K562 (cell line): ENCODE data around the gene NPB. TPM values are rescaled to one million over a fixed set of nuclear protein-coding genes. Genes with fewer than 3 reads are reported as not detected.
A peak's percentile ranks its signal among the peaks of the same experiment; 100 is the strongest.

Source experiments
- ARID2 ChIP-seq: fragments of 450-650 bp; IDR thresholded peaks from 2 replicates; pipeline ENCODE4 v1.6.1; 2017; ENCODE audit warnings: antibody characterized with exemption, mild to moderate bottlenecking
- ETV5 ChIP-seq: sonication (generic); formaldehyde crosslinking; IDR thresholded peaks from 2 replicates; pipeline ENCODE4 v1.4.0; 2020; ENCODE audit warnings: low read depth, mild to moderate bottlenecking, missing genetic modification reagents
- FOXP1 ChIP-seq: sonication (generic); formaldehyde crosslinking; IDR thresholded peaks from 2 replicates; pipeline ENCODE4 v1.8.0; 2022; ENCODE audit warnings: mild to moderate bottlenecking, missing genetic modification reagents
- HCFC1 ChIP-seq: IDR thresholded peaks from 2 replicates; pipeline ENCODE4 v1.6.1; 2012; ENCODE audit warnings: low read depth, low read length, improper control_type of control experiment
- HNRNPUL1 ChIP-seq: fragments of 200-400 bp; formaldehyde crosslinking; IDR thresholded peaks from 2 replicates; pipeline ENCODE4 v1.6.1; 2017; ENCODE audit warnings: low read length
- PPARD ChIP-seq: fragments of 250-450 bp; sonication (Bioruptor Pico); IDR thresholded peaks from 2 replicates; pipeline ENCODE4 v1.8.0; 2022; ENCODE audit warnings: inconsistent platforms, mild to moderate bottlenecking, moderate library complexity
- PURB ChIP-seq: sonication (generic); formaldehyde crosslinking; IDR thresholded peaks from 2 replicates; pipeline ENCODE4 v1.9.0; 2021; ENCODE audit warnings: low read depth, mild to moderate bottlenecking, missing genetic modification reagents
- ZFP1 ChIP-seq: fragments of 450-650 bp; formaldehyde crosslinking; IDR thresholded peaks from 2 replicates; pipeline ENCODE4 v1.4.0; 2020; ENCODE audit warnings: mild to moderate bottlenecking, mixed read lengths
- ZNF668 ChIP-seq: fragments of 250-450 bp; sonication (Bioruptor Pico); IDR thresholded peaks from 2 replicates; pipeline ENCODE4 v1.8.0; 2022; ENCODE audit warnings: mild to moderate bottlenecking, inconsistent platforms
- polyA plus RNA-seq, 8 experiments: library from polyadenylated mRNA; depleted of rRNA in 4 of 8; stranded (reverse) in 5 of 8; unstranded in 3 of 8; fragments of >200 nt; fragmentation: Nextera tagmentation in 2 of 8; fragmentation: Illumina TruSeq in 1 of 8; extraction: Ambion mirVana in 2 of 8; extraction: Trizol in 1 of 8; gene quantifications; 2 replicates each; pipeline versions ENCODE4 v1.2.1 to v1.2.3, GENCODE V29; 2011 to 2014; ENCODE audit warnings: inconsistent platforms in 1 of 8, missing spikeins in 1 of 8
- total RNA-seq, 7 experiments: library from RNA; depleted of rRNA in 6 of 7; stranded (reverse); fragments of >200 nt in 6 of 7; fragmentation: Illumina TruSeq in 2 of 7; extraction: Trizol in 2 of 7; gene quantifications; 2 replicates each; pipeline versions ENCODE4 v1.2.1 to v1.2.3, GENCODE V29; 2011 to 2021; ENCODE audit warnings: low replicate concordance in 1 of 7
- TF ChIP-seq, protein P1 (sequence below): fragments of 450-650 bp; IDR thresholded peaks from 2 replicates; pipeline ENCODE4 v1.7.1; 2018; ENCODE audit warnings: mild to moderate bottlenecking, low read depth; ENCODE audit not compliant: partially characterized antibody
- TF ChIP-seq, protein P2 (sequence below), 2 experiments: IDR thresholded peaks; 2 replicates each; pipeline ENCODE4 v1.6.1; 2012; ENCODE audit warnings: improper control_type of control experiment in 2 of 2, low read depth in 2 of 2, low read length in 2 of 2, borderline replicate concordance in 1 of 2
- TF ChIP-seq, protein P3 (sequence below): sonication (generic); formaldehyde crosslinking; IDR thresholded peaks from 2 replicates; pipeline ENCODE4 v1.8.0; 2022; ENCODE audit warnings: mild to moderate bottlenecking, low read depth, missing genetic modification reagents
- TF ChIP-seq, protein P4 (sequence below): fragments of 200-800 bp; sonication (Bioruptor generic); IDR thresholded peaks from 2 replicates; pipeline ENCODE4 v1.6.1; 2016; ENCODE audit warnings: missing genetic modification characterization, missing compliant biosample characterization

Gene NPB
- total and polyA plus RNA-seq, 9 of the 15 experiments (the other 6 are each of a cell fraction or from before 2014, with no cell fraction given): 0.03 to 0.61 (median 0.14) TPM; not detected in 2

DNA sequence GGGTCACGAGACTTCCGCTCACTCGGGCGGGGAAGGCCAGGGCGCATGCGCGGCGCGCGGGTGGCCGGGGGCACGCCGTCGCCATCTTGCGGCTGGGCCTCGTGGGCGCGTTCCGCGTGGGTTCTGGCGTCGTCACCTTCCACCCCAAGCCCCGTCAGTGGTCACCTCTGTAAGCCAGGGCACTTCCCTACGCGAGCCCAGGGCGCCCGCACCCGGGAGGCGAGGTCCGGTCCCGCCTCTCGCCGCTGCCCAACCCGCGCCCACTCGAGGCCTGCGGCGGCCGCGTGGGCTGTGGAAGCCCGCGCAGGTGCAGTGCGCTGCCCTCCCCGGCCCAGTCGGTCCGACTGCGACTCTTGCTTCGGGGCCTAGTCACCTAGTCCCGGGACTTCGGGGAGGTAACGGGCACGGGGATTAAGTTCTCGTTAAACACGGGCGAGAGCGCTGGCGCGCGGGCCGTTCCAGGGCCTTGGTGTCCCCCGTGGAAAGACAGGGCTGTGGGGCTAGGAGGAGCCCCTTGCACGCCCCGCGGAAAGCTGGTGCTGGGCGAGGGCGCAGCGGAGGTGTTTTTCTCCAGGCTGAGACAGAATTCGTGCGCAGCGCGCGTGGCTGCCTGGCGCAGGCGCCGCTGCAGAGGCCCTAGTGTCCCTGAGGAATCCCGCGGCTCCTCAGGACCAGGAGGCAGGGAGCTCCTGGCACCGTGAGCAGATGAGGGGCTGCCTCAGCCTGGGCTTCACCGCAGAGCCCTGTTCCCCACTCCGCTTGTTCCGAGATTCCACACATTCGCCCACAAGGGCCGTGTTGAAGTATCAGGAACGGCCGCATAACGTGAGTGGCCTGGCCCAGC is 30.4 kb upstream of the NPB start (continued):
- TF ChIP-seq, protein P1, sequence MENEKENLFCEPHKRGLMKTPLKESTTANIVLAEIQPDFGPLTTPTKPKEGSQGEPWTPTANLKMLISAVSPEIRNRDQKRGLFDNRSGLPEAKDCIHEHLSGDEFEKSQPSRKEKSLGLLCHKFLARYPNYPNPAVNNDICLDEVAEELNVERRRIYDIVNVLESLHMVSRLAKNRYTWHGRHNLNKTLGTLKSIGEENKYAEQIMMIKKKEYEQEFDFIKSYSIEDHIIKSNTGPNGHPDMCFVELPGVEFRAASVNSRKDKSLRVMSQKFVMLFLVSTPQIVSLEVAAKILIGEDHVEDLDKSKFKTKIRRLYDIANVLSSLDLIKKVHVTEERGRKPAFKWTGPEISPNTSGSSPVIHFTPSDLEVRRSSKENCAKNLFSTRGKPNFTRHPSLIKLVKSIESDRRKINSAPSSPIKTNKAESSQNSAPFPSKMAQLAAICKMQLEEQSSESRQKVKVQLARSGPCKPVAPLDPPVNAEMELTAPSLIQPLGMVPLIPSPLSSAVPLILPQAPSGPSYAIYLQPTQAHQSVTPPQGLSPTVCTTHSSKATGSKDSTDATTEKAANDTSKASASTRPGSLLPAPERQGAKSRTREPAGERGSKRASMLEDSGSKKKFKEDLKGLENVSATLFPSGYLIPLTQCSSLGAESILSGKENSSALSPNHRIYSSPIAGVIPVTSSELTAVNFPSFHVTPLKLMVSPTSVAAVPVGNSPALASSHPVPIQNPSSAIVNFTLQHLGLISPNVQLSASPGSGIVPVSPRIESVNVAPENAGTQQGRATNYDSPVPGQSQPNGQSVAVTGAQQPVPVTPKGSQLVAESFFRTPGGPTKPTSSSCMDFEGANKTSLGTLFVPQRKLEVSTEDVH: peak; percentile 40
- TF ChIP-seq, protein P2, sequence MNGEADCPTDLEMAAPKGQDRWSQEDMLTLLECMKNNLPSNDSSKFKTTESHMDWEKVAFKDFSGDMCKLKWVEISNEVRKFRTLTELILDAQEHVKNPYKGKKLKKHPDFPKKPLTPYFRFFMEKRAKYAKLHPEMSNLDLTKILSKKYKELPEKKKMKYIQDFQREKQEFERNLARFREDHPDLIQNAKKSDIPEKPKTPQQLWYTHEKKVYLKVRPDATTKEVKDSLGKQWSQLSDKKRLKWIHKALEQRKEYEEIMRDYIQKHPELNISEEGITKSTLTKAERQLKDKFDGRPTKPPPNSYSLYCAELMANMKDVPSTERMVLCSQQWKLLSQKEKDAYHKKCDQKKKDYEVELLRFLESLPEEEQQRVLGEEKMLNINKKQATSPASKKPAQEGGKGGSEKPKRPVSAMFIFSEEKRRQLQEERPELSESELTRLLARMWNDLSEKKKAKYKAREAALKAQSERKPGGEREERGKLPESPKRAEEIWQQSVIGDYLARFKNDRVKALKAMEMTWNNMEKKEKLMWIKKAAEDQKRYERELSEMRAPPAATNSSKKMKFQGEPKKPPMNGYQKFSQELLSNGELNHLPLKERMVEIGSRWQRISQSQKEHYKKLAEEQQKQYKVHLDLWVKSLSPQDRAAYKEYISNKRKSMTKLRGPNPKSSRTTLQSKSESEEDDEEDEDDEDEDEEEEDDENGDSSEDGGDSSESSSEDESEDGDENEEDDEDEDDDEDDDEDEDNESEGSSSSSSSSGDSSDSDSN (IDR thresholded peaks at IDR 0.05; ENCODE audit: borderline replicate concordance in 1 of 2, low read depth in 2 of 2, low read length in 2 of 2): 0 out of 4 replicates have a peak, but pooled peaks have one; percentile 16 to 20
- TF ChIP-seq ARID2: no peak
- TF ChIP-seq, protein P3, sequence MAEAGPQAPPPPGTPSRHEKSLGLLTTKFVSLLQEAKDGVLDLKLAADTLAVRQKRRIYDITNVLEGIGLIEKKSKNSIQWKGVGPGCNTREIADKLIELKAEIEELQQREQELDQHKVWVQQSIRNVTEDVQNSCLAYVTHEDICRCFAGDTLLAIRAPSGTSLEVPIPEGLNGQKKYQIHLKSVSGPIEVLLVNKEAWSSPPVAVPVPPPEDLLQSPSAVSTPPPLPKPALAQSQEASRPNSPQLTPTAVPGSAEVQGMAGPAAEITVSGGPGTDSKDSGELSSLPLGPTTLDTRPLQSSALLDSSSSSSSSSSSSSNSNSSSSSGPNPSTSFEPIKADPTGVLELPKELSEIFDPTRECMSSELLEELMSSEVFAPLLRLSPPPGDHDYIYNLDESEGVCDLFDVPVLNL (CRISPR knock-in tag): 0 out of 2 replicates have a peak, but pooled peaks have one; percentile 81
- peak; percentile 99 for TF ChIP-seq ETV5 (CRISPR knock-in tag)
- peak; percentile 95 for TF ChIP-seq FOXP1 (CRISPR knock-in tag)
- TF ChIP-seq PURB: no peak
- peak; percentile 68 for TF ChIP-seq HCFC1
- TF ChIP-seq HNRNPUL1: no peak
- no peak for TF ChIP-seq PPARD (CRISPR knock-in tag)
- no peak for TF ChIP-seq ZFP1 (CRISPR knock-in tag)
- TF ChIP-seq, protein P4, sequence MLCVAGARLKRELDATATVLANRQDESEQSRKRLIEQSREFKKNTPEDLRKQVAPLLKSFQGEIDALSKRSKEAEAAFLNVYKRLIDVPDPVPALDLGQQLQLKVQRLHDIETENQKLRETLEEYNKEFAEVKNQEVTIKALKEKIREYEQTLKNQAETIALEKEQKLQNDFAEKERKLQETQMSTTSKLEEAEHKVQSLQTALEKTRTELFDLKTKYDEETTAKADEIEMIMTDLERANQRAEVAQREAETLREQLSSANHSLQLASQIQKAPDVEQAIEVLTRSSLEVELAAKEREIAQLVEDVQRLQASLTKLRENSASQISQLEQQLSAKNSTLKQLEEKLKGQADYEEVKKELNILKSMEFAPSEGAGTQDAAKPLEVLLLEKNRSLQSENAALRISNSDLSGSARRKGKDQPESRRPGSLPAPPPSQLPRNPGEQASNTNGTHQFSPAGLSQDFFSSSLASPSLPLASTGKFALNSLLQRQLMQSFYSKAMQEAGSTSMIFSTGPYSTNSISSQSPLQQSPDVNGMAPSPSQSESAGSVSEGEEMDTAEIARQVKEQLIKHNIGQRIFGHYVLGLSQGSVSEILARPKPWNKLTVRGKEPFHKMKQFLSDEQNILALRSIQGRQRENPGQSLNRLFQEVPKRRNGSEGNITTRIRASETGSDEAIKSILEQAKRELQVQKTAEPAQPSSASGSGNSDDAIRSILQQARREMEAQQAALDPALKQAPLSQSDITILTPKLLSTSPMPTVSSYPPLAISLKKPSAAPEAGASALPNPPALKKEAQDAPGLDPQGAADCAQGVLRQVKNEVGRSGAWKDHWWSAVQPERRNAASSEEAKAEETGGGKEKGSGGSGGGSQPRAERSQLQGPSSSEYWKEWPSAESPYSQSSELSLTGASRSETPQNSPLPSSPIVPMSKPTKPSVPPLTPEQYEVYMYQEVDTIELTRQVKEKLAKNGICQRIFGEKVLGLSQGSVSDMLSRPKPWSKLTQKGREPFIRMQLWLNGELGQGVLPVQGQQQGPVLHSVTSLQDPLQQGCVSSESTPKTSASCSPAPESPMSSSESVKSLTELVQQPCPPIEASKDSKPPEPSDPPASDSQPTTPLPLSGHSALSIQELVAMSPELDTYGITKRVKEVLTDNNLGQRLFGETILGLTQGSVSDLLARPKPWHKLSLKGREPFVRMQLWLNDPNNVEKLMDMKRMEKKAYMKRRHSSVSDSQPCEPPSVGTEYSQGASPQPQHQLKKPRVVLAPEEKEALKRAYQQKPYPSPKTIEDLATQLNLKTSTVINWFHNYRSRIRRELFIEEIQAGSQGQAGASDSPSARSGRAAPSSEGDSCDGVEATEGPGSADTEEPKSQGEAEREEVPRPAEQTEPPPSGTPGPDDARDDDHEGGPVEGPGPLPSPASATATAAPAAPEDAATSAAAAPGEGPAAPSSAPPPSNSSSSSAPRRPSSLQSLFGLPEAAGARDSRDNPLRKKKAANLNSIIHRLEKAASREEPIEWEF (CRISPR knock-in tag): no peak; the same call in none of the 2 replicates
- no peak for TF ChIP-seq ZNF668 (CRISPR knock-in tag)
